SK-N-SH (cell line): ENCODE data around the gene BAIAP3. TPM values are rescaled to one million over a fixed set of nuclear protein-coding genes. Genes with fewer than 3 reads are reported as not detected.

Source experiments
- CTCF ChIA-PET: fragments of 300-600, 350-600 bp; formaldehyde crosslinking; extraction: SDS; loops from one replicate; lab custom pipeline; 2021; lab: Yijun Ruan, JAX
- POLR2A ChIA-PET: fragments of 350-600 bp; sonication (Branson Sonifier 250); formaldehyde crosslinking; extraction: SDS; loops from one replicate; lab custom pipeline; 2020; ENCODE audit warnings: antibody characterized with exemption, inconsistent platforms; lab: Yijun Ruan, JAX
- DNase-seq: peaks from one replicate; pipeline ENCODE4 v3.0.0; 2012
- H2AFZ ChIP-seq: fragments of 200-600 bp; sonication (generic); 2 replicates; pipeline ENCODE4 v1.8.1; 2016; ENCODE audit warnings: antibody characterized with exemption, mild to moderate bottlenecking, low read depth
- H3F3A ChIP-seq: fragments of 200-600 bp; sonication (generic); replicated peaks from 2 replicates; pipeline ENCODE3; 2016; ENCODE audit warnings: antibody characterized with exemption, mild to moderate bottlenecking; ENCODE audit not compliant: insufficient read depth
- H3K27ac ChIP-seq, 2 experiments: fragments of 200-500 bp in 1 of 2; fragments of 200-600 bp in 1 of 2; sonication (Bioruptor generic) in 1 of 2; sonication (generic), shearing (Covaris generic) in 1 of 2; 2 replicates each; pipeline versions ENCODE4 v1.5.1 to v1.6.1; 2014 to 2016; ENCODE audit warnings: low read depth in 2 of 2, inconsistent platforms in 1 of 2, low read length in 1 of 2, mild to moderate bottlenecking in 1 of 2, mixed read lengths in 1 of 2
- H3K27me3 ChIP-seq: fragments of 200-600 bp; sonication (generic), shearing (Covaris generic); 2 replicates; pipeline ENCODE4 v1.6.1; 2016; ENCODE audit warnings: mixed run types; ENCODE audit not compliant: insufficient read depth
- H3K36me3 ChIP-seq, 2 experiments: fragments of 200-500 bp in 1 of 2; fragments of 200-600 bp in 1 of 2; sonication (Bioruptor generic) in 1 of 2; sonication (generic) in 1 of 2; replicated peaks in 1 of 2; 2 replicates each; pipeline versions ENCODE3 to v1.5.1; 2014 to 2016; ENCODE audit warnings: low read length in 1 of 2, mild to moderate bottlenecking in 1 of 2; ENCODE audit not compliant: insufficient read depth in 2 of 2, control insufficient read depth in 1 of 2
- H3K4me1 ChIP-seq, 2 experiments: fragments of 200-500 bp in 1 of 2; fragments of 200-600 bp in 1 of 2; sonication (Bioruptor generic) in 1 of 2; sonication (generic), shearing (Covaris generic) in 1 of 2; 2 replicates each; pipeline versions ENCODE4 v1.5.1 to v1.6.1; 2014 to 2016; ENCODE audit warnings: low read depth in 1 of 2, low read length in 1 of 2, mixed run types in 1 of 2; ENCODE audit not compliant: insufficient read depth in 2 of 2, control insufficient read depth in 1 of 2
- H3K4me2 ChIP-seq: fragments of 200-600 bp; sonication (generic), shearing (Covaris generic); 2 replicates; pipeline ENCODE4 v1.6.1; 2017; ENCODE audit warnings: mixed run types
- H3K4me3 ChIP-seq, 2 experiments: fragments of 200-500 bp in 1 of 2; fragments of 200-600 bp in 1 of 2; sonication (Bioruptor generic) in 1 of 2; sonication (generic), shearing (Covaris generic) in 1 of 2; 2 replicates each; pipeline versions ENCODE4 v1.5.1 to v1.8.1; 2014 to 2016; ENCODE audit warnings: low read depth in 2 of 2, inconsistent platforms in 1 of 2, low read length in 1 of 2, mild to moderate bottlenecking in 1 of 2, mixed read lengths in 1 of 2, moderate library complexity in 1 of 2
- H3K79me2 ChIP-seq: fragments of 200-600 bp; sonication (generic); 2 replicates; pipeline ENCODE4 v1.8.1; 2017; ENCODE audit warnings: mild to moderate bottlenecking; ENCODE audit not compliant: insufficient read depth
- H3K9ac ChIP-seq: fragments of 200-600 bp; sonication (generic); 2 replicates; pipeline ENCODE4 v1.6.1; 2017; ENCODE audit warnings: mixed run types
- H3K9me2 ChIP-seq: fragments of 200-600 bp; sonication (generic); 2 replicates; pipeline ENCODE4 v1.6.1; 2017; ENCODE audit warnings: mixed run types
- H3K9me3 ChIP-seq: fragments of 200-600 bp; sonication (generic); 2 replicates; pipeline ENCODE4 v1.6.1; 2017; ENCODE audit warnings: mixed run types, mild to moderate bottlenecking, moderate library complexity
- H4K20me1 ChIP-seq: fragments of 200-600 bp; sonication (generic); 2 replicates; pipeline ENCODE4 v1.6.1; 2017; ENCODE audit warnings: mild to moderate bottlenecking, mixed run types; ENCODE audit not compliant: insufficient read depth
- CHD2 ChIP-seq: fragments of 150-350 bp; IDR thresholded peaks from 2 replicates; pipeline ENCODE4 v1.6.1; 2018; ENCODE audit warnings: low read length; ENCODE audit not compliant: partially characterized antibody
- CTCF ChIP-seq: fragments of 200-600 bp; sonication (generic); IDR thresholded peaks from 2 replicates; pipeline ENCODE4 v1.6.1; 2017; ENCODE audit warnings: antibody characterized with exemption, mild to moderate bottlenecking, moderate library complexity
- ELF1 ChIP-seq: IDR thresholded peaks from 2 replicates; pipeline ENCODE4 v1.4.0; 2012
- FOSL2 ChIP-seq: IDR thresholded peaks from 2 replicates; pipeline ENCODE4 v1.4.0; 2012; ENCODE audit warnings: low read depth, mild to moderate bottlenecking, moderate library complexity, borderline replicate concordance
- FOXJ3 ChIP-seq: sonication (generic); formaldehyde crosslinking; IDR thresholded peaks from 2 replicates; pipeline ENCODE4 v1.5.1; 2020; ENCODE audit warnings: mild to moderate bottlenecking, missing genetic modification reagents
- FOXM1 ChIP-seq: IDR thresholded peaks from 2 replicates; pipeline ENCODE4 v1.4.0; 2012; ENCODE audit warnings: low read depth, mild to moderate bottlenecking
- GATA2 ChIP-seq: sonication (generic); formaldehyde crosslinking; IDR thresholded peaks from 2 replicates; pipeline ENCODE4 v1.5.0; 2020; ENCODE audit warnings: mild to moderate bottlenecking, missing genetic modification reagents
- JUND ChIP-seq: IDR thresholded peaks from 2 replicates; pipeline ENCODE4 v1.4.0; 2012
- MXI1 ChIP-seq: IDR thresholded peaks from 2 replicates; pipeline ENCODE4 v1.6.1; 2012; ENCODE audit warnings: mild to moderate bottlenecking, low read depth, low read length, improper control_type of control experiment
- POLR2AphosphoS5 ChIP-seq: IDR thresholded peaks from 2 replicates; pipeline ENCODE4 v1.6.1; 2012; ENCODE audit warnings: low read depth, low read length
- RCOR1 ChIP-seq: fragments of 150-350 bp; IDR thresholded peaks from 2 replicates; pipeline ENCODE4 v1.6.1; 2017; ENCODE audit warnings: antibody characterized with exemption, low read length
- SIN3A ChIP-seq: IDR thresholded peaks from 2 replicates; pipeline ENCODE4 v1.6.1; 2012; ENCODE audit warnings: low read depth, mild to moderate bottlenecking, low read length, moderate library complexity, borderline replicate concordance
- TAF1 ChIP-seq: IDR thresholded peaks from 2 replicates; pipeline ENCODE4 v1.6.1; 2012; ENCODE audit warnings: low read depth, mild to moderate bottlenecking, low read length, moderate library complexity, borderline replicate concordance
- WGBS: methylation state at CpG from one replicate; pipeline ENCODE4 v1.1.6; 2017; ENCODE audit warnings: low lambda C conversion rate; 5-methylcytosine and 5-hydroxymethylcytosine counted together
- polyA plus RNA-seq, 3 experiments: library from polyadenylated mRNA; depleted of rRNA; stranded (reverse); fragments of >200 nt; gene quantifications; 2 replicates each; pipeline ENCODE4 v1.2.3, GENCODE V29; 2012
- TF ChIP-seq, protein P1 (sequence below): IDR thresholded peaks from 2 replicates; pipeline ENCODE4 v1.4.0; 2012; ENCODE audit warnings: low read depth, borderline replicate concordance
- TF ChIP-seq, protein P2 (sequence below): IDR thresholded peaks from 2 replicates; pipeline ENCODE4 v1.4.0; 2012; ENCODE audit warnings: low read depth, borderline replicate concordance

Gene BAIAP3
- polyA plus RNA-seq, 1 of the 3 experiments (the other 2 are of a cell fraction), result 1.1 TPM

DNA sequence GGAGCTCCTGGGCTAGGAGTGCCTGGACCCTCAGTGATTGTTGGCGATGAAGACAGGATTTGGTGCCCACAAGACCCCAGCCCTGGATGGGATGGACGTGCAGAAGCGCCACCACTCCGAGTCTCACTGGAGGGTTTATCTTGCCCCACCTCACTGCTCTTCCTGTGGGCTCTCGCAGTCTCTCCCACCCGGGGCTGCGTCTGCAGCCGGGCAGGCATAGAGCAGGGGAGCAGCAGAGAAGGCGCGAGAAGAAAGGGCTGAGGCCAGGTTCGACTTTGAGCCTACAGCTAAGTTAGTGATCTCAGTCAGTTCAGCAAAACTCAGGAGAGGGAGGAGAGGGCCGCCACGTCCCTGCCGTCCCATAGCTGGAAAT lies 17.4 kb upstream of the BAIAP3 start:
- Histone ChIP-seq H3K4me3 (no peak overlapping the region), H3K4me1 (peaks cover 10 to 18% of the 10 kb centered on the region in 2 experiments; a peak in 2 of 4 replicates), H3K36me3 (peaks cover 27 to 84% of the 10 kb centered on the region in 2 experiments), H3K27ac (no peak overlapping the region), H3K9ac (no peak overlapping the region), H3F3A (no peaks in the 10 kb centered on the region), H3K79me2 (peaks cover 83% of the 10 kb centered on the region), H3K27me3 (no peaks in the 10 kb centered on the region), H2AFZ (no peak overlapping the region), H3K9me2 (no peaks in the 10 kb centered on the region), H3K9me3 (no peaks in the 10 kb centered on the region), H3K4me2 (no peak overlapping the region), H4K20me1 (peaks cover 89% of the 10 kb centered on the region)
- ChIA-PET POLR2A (no interaction called here), CTCF (interaction anchor here (1.0 to 1.2 kb wide), 2 partner anchors 16 to 22 kb away, joined by 4 to 5 read pairs; no protein-coding TSS in a partner anchor)
- TF ChIP-seq ELF1, result no peak
- TF ChIP-seq, protein P1, sequence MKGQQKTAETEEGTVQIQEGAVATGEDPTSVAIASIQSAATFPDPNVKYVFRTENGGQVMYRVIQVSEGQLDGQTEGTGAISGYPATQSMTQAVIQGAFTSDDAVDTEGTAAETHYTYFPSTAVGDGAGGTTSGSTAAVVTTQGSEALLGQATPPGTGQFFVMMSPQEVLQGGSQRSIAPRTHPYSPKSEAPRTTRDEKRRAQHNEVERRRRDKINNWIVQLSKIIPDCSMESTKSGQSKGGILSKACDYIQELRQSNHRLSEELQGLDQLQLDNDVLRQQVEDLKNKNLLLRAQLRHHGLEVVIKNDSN, result no peak
- no peak for DNase-seq
- WGBS, result 94% methylated on average over 14 of the region's 14 CpGs

- Histone ChIP-seq H3K4me1 (peaks cover 0 to 3% of the 10 kb centered on the region in 2 experiments; a peak in 1 of 4 replicates), H2AFZ (no peak overlapping the region), H3K79me2 (peaks cover 67% of the 10 kb centered on the region), H3K36me3 (peaks cover 27 to 81% of the 10 kb centered on the region in 2 experiments), H4K20me1 (peaks cover 73% of the 10 kb centered on the region), H3F3A (peaks cover 5% of the 10 kb centered on the region), H3K27me3 (no peaks in the 10 kb centered on the region), H3K9me2 (no peaks in the 10 kb centered on the region), H3K4me3 (no peak overlapping the region), H3K9me3 (no peaks in the 10 kb centered on the region), H3K27ac (no peak overlapping the region), H3K9ac (no peak overlapping the region), H3K4me2 (no peak overlapping the region)
- no peak for DNase-seq
- POLR2A ChIA-PET, result interaction anchor here (1.3 kb wide), 1 partner anchor 8 kb away, joined by 3 read pairs; no protein-coding TSS in a partner anchor
- CTCF ChIA-PET, result interaction anchor here (1.1 kb wide), 1 partner anchor 18 kb away, joined by 3 read pairs; no protein-coding TSS in a partner anchor
- no peak for TF ChIP-seq JUND
- TF ChIP-seq FOXJ3 (CRISPR knock-in tag), result no peak
- WGBS, result 93% methylated on average over 27 of the region's 32 CpGs
Measured at GRCh38 chr16:1317479-1318267, 15.8 kb upstream of the BAIAP3 start.

GRCh38 chr16:1318268-1318545 lies 15.2 kb upstream of the BAIAP3 start:
- no peaks in the 10 kb centered on the region for H3K9me2 ChIP-seq
- peaks cover 61% of the 10 kb centered on the region for H3K79me2 ChIP-seq
- WGBS, result 95% methylated on average over 6 of the region's 9 CpGs
- CTCF ChIA-PET, result no interaction called here
- H3F3A ChIP-seq, result peaks cover 5% of the 10 kb centered on the region
- H3K27me3 ChIP-seq, result no peaks in the 10 kb centered on the region
- DNase-seq, result no peak
- POLR2A ChIA-PET, result interaction anchor here (1.3 kb wide), 1 partner anchor 8 kb away, joined by 3 read pairs; no protein-coding TSS in a partner anchor
- H3K4me2 ChIP-seq, result no peak overlapping the region
- H3K9me3 ChIP-seq, result no peaks in the 10 kb centered on the region
- peaks cover 27 to 79% of the 10 kb centered on the region in 2 experiments for H3K36me3 ChIP-seq
- peaks cover 67% of the 10 kb centered on the region for H4K20me1 ChIP-seq
- H3K4me3 ChIP-seq, result no peak overlapping the region
- H3K4me1 ChIP-seq, result no peaks in the 10 kb centered on the region
- H2AFZ ChIP-seq, result no peak overlapping the region
- TF ChIP-seq SIN3A (no peak), RCOR1 (no peak), TAF1 (no peak), MXI1 (no peak), GATA2 (CRISPR knock-in tag) (no peak), FOXJ3 (CRISPR knock-in tag) (no peak), POLR2AphosphoS5 (no peak), CTCF (no peak), FOXM1 (no peak), FOSL2 (no peak), CHD2 (no peak)
- TF ChIP-seq, protein P2, sequence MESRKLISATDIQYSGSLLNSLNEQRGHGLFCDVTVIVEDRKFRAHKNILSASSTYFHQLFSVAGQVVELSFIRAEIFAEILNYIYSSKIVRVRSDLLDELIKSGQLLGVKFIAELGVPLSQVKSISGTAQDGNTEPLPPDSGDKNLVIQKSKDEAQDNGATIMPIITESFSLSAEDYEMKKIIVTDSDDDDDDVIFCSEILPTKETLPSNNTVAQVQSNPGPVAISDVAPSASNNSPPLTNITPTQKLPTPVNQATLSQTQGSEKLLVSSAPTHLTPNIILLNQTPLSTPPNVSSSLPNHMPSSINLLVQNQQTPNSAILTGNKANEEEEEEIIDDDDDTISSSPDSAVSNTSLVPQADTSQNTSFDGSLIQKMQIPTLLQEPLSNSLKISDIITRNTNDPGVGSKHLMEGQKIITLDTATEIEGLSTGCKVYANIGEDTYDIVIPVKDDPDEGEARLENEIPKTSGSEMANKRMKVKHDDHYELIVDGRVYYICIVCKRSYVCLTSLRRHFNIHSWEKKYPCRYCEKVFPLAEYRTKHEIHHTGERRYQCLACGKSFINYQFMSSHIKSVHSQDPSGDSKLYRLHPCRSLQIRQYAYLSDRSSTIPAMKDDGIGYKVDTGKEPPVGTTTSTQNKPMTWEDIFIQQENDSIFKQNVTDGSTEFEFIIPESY, result no peak
- TF ChIP-seq, all 33 proteins: peak for 0
- no peak overlapping the region for H3K9ac ChIP-seq
- no peak overlapping the region for H3K27ac ChIP-seq
